DND-41 (cell line): Measurements from ENCODE around the gene IKBKE.

ENCODE experiments used
- EZH2 ChIP-seq: IDR thresholded peaks from 3 replicates; pipeline ENCODE4 v1.6.1; 2012; ENCODE audit warnings: borderline replicate concordance, low read depth, mild to moderate bottlenecking, moderate library complexity, low read length, inconsistent platforms; ENCODE audit not compliant: severe bottlenecking
- TF ChIP-seq, protein P1 (sequence below): IDR thresholded peaks from 2 replicates; pipeline ENCODE4 v1.5.1; 2012; ENCODE audit warnings: borderline replicate concordance, low read length, moderate library complexity, mild to moderate bottlenecking; ENCODE audit not compliant: poor library complexity, severe bottlenecking; ENCODE audit errors: extremely low read depth

DNA sequence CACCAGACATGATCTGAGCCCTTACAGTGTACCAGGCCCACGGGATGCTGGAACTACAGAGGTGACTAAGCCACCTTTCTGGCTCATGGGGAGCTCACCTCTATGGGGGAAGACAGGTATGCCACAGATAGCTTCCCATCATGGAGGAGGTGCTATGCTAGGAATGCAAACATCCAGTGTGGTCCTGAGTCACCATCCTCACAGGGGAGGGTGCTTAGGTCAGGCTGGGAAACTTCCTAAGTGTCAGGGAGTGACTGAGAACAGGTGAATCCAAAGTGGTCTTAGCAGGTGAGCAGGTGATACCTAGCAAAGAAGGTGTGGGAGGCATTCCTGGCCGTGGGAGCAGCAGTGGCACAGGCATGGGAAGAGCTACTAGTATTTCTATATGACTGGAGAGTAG is 28.4 kb downstream of the IKBKE start:
- TF ChIP-seq EZH2, result no peak
- TF ChIP-seq, protein P1, sequence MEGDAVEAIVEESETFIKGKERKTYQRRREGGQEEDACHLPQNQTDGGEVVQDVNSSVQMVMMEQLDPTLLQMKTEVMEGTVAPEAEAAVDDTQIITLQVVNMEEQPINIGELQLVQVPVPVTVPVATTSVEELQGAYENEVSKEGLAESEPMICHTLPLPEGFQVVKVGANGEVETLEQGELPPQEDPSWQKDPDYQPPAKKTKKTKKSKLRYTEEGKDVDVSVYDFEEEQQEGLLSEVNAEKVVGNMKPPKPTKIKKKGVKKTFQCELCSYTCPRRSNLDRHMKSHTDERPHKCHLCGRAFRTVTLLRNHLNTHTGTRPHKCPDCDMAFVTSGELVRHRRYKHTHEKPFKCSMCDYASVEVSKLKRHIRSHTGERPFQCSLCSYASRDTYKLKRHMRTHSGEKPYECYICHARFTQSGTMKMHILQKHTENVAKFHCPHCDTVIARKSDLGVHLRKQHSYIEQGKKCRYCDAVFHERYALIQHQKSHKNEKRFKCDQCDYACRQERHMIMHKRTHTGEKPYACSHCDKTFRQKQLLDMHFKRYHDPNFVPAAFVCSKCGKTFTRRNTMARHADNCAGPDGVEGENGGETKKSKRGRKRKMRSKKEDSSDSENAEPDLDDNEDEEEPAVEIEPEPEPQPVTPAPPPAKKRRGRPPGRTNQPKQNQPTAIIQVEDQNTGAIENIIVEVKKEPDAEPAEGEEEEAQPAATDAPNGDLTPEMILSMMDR, result no peak
